Cortex of kidney (tissue), 1 donor: ENCODE results near the gene PEDS1.
"Not testable (repeated sequence)": the region's sequence is repeated elsewhere in the genome, so short reads cannot be mapped to it uniquely, and the experiment has no call there.

ENCODE experiments used
- DNase-seq: peaks from one replicate; lab custom pipeline; 2025; lab: John Stamatoyannopoulos, UW

The PEDS1 gene

DNA sequence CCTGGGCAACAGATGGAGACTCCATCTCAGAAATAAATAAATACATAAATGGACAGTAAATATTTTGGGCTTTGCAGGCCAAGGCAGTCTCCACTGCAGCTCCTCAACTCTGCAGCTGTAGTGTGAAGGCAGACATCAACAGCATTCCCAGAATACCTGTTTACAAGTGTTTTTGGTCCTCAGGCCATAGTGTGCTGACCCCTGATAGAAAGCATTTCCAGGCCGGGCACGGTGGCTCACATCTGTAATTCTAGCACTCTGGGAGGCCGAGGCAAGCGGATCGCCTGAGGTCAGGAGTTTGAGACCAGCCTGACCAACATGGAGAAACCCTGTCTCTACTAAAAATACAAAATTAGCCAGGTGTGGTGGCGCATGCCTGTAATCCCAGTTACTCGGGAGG is 18.4 kb downstream of the PEDS1 start:
- not testable (repeated sequence) for DNase-seq

DNA sequence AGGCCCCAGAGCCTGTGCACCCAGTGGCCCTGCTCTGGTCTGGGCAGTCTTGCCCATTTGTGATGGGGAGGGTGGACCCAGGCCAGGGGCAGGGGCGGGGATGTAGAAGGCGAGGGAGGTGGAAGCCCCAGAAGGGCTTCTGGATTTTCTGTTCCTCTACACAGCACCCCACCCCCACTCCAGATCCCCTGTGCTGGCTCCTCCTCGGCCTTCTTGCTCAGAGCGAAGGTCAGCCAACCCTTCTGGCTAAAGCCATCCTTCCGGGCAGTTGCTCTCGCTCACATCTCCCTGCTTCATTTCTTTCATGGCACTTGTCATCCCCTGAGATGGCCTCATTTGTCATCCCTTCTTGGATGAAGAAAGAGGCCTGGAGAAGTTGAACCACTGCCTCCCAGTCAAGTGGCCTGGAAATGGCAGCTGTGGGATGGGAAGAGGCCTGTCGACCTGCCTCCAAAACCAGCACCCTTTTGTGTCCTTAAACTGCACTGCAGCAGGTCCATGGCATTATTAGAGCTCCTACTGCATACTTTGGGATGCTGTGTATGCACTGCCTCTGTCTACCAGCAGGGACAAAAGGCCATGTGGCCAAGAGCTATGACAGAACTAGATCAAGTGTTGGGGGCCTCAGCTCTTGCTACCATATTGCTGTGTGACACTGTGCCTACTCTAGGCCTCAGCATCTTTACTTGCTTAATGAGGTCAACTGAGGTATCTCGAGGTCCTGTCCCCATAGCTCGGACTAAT is 19.9 kb downstream of the PEDS1 start:
- no peak for DNase-seq

DNA sequence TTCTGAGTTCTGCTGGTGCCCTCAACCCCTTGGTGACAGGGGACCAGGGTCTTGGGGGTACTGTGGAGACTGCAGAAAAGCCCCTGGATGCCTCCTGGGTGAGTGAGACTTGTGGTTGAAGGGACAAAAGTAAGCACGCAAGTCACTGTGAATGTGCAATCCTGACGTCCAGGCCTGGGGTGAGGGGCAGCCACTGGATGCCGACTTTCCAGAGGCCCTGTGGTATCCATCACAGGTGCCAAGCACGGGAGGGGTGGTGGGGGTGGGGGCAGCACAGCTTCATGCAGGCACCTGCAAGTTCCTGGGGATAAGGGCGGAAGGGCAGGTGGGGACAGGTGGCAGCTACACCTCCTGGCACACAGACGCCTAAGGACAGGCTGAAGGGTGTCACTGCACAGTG is 20.5 kb downstream of the PEDS1 start:
- no peak for DNase-seq

DNA sequence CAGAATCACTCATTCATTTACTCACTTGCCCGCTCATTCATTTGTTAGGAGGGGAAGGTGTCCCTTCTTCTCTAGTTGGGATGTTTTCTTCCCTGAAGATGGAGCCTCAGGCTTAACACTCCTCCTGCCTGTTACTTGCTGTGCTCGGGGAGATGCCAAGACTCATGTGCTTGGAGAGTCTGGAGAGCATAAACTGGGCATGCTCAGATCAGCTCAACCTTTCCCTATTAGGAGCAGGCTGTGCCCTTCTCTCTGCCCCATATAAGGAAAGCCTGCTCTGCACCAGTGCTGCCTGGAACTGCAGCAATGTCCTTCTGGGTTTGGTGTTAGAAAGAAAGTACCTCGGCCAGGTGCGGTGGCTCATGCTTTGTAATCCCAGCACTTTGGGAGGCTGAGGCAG is 22.5 kb downstream of the PEDS1 start:
- no peak for DNase-seq

DNA sequence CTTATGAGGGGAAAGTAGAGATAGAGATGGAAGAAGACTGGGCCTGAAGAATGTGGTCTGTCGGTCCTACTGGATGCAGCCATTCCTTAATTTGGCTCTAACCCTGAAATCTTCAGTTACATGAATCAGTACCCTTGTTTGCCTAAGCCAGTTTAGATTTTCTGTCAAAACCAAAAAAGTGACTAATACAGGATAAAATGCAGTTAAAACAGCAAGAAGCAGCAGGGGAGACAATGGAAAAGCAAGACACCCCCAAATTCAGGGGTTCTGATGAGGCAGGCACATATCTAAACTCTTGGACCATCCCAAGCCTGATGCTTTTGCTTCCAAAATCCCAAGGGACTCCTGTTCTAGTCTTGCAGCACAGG is 23.2 kb downstream of the PEDS1 start:
- no peak for DNase-seq

DNA sequence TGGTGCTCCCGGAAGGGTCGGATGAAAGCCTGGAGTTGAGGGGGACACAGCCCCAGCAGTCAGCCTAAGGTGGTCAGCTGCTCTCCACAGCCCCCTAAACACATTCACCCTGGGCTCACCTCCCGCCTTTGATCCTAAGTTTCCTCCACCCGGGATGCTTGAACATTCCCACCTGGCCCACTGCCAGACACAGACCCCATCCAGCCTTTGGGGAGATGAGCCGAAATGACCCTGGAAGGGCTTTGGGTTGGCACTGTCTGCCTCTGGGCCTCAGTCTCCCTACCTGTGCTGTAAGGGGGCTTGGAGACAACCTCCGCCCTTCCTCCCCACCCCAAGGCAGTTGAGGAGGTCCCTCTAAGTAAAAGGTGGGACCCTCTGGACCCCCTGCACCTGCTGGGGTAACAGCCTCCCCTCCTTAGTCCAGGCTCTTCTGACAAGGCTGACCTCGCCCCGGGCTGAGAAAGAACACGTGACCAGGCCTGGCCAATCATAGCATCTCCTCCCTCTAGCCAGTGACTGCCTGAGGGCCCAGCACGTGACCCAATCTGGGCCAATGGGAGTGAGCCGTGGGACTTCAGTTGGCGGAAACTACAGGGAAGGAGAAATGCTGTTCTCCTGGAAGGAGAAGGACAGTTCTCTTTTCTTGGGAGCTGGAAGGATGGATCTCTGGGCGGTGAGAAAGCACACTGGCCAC is 23.7 kb downstream of the PEDS1 start:
- no peak for DNase-seq

DNA sequence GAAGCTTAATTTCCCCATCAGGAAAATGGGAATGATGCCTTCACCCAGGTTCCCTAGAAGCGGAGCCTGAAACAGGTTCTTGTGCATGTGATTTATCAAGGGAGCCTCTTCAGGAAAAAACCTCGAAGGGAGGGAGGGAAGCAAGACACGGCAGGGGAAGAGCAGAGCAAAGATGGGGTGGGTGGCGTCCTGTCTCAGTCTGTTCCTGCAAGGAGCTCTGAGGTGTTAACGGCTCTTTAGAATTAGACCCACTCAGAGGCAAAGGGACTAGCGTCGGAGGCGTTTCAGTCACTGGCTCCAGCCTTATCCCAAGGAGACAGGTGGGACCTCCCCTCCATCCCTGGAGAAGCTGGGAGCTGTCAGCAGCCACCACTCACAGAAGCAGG is 25.0 kb downstream of the PEDS1 start:
- DNase-seq: no peak

DNA sequence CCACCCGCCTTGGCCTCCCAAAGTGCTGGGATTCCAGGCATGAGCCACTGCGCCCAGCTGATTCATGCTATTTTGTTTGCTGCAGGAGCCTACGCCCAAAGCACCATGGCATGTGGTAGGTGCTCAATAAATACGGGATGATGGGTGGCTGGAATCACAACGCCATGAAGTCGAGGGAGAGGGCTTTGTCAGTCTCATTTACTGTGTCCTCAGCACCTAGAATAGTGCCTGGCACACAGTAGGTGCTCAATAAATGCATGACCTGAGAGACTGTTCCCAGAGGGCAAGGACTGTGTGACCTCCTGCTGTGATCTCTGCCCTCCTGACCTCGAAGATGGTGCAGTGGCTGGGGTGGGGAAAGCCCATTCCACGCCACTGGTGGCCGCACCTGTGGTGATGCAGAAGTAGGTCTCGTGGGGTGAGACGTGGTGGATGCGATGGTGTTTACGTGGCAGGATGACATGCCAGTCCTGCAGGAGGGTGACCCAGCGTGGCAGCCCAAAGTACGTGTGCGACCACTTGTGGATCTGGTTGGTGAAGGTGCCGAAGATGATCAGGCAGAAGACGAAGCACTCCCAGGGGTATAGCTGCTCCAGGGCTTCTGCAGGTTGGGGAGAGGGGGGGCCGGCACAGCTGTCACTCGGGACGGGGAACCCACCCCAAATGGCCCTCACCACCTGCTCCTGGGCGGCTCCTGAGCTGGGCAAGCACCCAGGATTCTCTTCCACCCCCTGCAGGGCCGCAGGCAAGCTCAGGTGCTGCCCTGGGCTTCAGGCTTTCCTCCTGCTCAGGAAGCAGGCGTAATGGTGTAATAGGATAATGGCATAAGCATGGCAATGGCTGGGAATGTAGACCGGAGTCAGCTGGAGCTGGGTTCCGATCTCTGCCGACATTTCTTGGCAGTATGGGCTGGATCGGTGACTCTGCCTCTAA is 25.7 kb downstream of the PEDS1 start:
- DNase-seq: no peak

DNA sequence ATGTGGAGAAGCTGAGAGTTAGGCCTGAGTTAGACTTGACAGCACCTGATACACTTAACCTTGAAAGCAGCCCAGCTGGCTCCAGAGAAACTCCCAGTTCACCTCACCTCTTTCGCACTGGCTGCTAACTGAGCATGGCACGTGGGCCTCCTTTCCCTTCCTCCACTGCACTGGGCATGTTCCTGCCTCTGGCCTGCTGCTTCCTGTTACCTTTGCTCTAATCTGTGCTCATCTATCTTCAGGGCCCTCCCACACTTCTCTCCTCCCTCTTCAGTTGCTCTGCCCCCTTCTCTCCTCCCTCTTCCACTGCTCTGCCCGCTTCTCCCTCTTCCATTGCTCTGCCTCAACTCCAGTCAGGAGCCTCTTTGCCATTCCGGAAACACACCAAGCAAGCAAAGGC is 26.9 kb downstream of the PEDS1 start:
- DNase-seq: no peak

DNA sequence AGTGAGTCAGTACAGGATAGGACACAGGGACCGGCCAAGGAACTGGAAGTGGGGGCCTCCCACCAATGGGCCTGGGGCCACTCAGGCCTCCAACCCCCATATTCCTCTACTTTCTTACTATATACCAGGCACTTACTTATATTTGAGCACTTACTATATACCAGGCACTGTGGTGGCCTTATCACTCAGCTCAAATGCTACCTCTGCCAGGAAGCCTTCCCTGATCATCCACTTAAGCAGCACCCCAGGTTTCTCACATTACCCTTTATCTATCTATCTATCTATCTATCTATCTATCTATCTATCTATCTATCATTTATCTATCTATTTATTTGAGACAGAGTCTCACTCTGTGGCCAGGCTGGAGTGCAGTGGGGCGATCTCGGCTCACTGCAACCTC is 28.2 kb downstream of the PEDS1 start:
- DNase-seq: no peak

DNA sequence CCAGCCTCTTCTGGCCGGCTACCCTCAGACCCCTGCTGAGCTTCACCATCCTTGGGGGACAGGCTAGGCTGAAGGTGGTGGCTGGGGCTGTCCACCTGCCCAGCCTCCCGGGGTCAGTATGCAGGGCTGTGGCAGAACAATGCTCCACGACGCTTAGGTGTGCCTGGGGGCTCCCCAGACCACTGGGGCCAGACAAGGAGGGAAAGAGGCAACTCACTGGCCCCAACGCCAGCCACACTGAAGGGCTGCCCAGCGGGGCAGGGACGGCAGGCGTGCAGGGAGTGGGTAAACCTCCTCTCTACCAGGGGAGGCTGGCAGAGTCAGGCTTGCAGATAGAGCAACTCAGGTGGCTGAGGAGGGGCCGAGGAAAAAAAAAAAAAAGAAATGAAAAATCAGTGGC is 29.0 kb downstream of the PEDS1 start:
- DNase-seq: no peak

DNA sequence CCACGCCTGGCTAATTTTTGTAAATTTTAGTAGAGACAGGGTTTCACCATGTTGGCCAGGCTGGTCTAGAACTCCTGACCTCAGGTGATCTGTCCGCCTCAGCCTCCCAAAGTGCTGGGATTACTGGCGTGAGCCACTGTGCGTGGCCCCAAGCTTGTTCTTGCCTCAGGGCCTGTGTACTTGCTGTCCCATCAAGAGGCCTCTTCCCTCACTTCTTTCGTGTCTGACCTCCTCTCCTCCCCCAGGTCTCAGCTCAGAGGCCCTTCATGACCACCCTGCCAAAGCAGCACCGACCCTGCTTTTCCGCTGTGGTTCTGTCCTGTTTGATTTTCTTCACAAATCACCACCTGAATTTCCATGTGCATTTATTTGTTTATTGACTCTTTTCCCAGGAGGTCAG is 30.1 kb downstream of the PEDS1 start:
- DNase-seq: no peak

DNA sequence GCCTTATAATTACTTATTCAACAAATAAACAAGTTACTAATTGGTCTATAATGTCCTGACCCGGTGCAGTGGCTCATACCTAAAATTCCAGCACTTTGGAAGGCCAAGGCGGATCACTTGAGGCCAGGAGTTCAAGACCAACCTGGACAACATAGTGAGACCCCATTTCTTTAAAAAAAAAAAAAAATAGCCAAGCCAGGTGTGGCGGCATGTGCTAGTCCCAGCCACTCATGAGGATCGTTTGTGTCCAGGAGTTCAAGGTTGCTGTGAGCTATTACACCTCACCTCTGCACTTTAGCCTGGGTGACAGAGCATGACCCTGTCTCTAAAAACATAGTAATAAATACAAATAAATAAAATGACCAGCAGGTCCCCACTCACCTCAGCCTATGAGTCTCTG is 30.8 kb downstream of the PEDS1 start:
- DNase-seq: no peak

DNA sequence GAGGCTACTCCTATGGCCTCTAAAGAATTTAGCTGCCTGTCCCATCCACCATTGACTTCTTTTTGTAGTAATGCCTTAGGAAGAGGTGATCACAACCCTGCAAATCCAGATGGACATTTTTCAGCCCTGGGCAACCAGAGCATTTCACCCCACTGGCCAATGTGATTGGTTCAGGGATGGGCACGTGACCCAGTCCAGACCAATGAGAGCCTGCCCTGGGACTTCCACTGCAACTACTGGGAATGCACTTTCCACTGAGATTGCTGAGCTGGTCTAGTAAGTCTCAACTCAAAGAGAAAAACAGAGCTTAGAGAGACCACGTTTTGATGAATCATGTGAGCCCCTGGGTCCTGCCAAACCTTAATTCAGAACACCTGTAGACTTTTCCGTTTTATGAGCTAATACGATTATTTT is 31.7 kb downstream of the PEDS1 start:
- no peak for DNase-seq

DNA sequence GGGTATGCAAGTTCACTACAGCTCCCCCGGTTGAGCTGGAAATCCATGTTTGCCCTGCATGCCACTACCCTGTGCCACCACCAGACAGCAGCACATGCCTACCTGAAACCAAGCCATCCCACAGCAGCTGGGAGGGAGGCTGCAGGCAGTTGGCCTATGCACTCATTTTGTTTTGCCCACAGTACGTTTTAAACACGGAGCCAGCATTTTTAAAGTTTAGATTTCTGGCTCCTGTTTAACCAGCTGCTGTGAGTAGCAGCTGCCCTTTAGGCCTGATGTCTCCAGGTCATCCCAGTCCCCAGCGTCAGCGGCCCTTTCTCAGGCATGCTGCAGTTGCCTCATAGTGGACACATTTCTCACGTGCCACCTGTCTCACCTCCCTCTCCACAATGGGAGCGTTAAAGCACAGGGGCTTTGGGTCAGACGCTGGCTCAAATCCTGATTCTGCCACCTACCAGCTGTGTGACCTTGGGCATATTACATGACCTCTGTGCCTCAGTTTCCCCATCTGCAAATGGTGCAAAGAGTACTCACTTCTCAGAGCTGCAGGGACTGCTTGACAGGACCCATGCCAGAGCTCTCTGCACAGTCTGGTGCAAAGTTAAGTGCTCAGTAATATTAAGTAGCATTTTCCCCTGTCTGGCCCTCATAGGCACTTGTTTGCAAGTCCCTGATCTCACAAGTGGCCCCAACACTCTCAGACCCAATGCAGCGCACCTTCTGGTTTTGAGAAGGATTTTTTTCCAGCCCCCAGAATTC is 32.4 kb downstream of the PEDS1 start:
- no peak for DNase-seq

DNA sequence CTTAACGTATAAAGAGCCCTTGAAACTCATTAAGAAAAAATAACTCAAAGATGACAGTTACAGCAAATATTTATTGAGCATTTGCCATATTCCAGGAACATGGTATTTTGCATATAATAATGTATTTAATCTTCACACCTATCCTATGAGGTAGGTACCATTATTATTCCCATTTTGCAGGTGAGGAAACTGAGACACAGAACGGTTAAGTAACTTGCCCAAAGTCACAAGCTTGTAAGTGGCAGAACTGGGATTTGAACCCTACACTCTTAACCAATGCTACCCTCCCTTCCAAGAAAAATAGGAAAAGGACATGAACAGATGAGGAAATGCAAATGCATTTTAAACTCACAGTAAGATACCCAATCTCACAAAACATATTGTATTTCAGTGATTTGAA is 35.3 kb downstream of the PEDS1 start:
- DNase-seq: no peak

DNA sequence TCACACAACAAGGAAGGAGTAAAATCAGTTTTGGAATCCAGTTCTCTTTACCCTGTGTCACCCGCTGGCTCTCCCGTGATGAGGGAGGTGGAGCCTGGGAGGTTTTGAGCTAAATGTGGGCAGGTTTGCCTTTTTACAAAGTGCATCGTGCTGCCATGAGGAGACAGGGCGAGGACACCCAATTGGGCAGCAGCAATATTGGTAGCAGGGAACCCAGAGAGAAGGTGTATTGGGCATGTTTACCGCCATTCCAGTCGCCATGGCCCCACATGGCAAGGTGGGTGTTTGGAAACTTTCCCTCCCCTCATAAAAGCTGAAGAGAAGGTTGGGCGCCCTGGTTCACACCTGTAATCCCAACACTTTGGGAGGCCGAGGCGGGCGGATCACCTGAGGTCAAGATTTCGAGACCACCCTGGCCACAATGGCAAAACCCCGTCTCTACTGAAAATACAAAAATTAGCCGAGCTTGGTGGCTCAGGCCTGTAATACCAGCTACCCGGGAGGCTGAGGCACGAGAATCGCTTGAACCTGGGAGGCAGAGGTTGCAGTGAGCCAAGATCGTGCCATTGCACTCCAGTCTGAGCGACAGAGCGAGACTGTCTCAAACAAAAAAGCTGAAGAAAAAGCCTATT is 37.0 kb downstream of the PEDS1 start:
- no peak for DNase-seq

DNA sequence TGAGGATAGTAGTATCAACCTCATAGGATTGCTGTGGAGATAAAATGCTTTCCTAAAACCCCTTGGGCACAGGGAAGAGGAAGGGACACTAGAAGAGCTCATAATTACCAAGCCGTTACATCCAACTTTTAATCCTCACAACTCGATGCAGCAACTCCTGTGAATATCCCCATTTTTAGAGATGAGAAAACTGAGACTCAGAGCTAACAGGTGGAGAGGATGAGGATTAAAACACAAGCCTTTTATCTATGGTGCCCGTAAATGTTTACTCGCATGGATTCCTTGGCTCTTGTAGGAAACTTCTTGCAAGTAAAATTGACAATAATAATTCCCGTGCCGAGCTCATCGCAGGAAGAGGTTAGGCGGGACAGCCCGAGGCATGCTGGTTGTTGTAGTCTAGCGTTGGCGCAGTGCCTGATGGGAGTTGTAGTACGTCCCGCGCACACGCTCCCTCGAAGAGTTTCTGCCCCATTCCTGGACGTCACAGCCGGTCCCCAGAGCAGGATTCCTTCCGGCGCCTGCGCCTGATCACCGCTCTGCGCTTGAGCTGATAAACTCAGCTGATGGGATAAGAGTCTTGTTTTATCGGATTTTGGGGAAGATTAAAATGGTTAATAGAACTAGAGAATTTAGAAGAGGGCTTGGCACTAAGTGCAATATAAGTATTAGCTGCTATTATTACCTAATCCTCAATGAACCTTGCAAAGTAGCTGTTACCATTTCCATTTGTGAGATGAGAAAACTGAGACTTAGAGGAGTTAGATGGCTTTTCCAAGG is 37.7 kb downstream of the PEDS1 start:
- DNase-seq: peak; percentile 40

DNA sequence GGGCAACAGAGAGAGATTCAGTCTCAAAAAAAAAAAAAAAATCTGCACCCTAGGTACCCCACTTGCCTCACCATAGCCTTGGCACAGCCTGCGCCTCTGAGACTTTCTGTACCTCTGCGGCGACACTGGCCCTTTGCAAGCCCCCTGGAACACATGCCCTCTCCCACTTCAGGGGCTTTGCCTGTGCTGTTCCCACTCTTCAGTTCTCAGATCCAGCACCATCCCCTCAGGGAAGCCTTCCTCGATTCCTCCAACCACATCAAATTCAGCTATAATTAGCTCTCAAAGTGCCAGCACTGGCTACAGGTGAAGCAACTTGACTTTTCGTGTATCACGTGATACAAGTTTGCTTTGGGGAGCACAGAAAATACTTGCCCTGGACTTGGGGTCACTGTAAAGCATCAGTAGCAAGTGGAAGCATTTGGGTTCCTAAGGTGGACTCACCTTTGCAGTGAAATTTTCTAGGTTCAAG is 38.4 kb downstream of the PEDS1 start:
- no peak for DNase-seq

DNA sequence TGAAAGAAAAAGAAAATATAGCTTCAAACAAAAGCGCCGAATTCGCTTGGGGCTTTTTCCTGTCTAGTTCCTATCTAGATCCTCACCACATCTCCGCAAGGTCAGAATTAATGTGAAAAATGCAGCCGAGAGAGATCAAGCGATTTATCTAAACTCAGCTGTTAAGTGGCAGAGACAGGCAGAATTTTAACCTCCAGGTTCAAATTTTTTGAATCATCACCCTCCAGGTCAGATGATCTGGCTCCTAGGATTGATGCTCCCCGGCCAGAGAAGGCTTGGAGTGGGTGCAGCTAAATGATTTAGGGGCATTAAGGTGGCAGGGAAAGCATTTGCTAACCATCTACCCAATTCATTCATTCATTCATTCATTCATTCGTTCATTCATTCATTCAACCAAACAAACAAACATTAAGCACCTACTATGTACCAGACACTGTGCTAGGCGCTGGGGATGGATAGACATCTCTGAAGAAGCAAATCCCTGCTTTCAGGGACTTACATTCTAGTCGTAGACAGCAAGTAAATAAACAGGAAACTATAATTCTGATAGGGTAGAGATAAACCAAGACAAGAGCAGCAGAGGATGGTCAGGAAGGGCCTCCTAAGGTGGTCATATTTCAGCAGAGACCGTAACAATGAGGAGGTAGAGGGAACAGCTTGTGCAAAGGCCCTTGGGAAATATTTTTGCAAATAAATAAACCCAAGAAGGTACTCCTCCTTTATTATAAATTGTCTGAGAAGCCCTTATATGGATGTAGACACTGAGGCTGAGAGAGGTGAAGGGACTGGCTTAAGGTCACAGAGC is 39.9 kb downstream of the PEDS1 start:
- no peak for DNase-seq
